HepG2 (cell line): Measurements from ENCODE around the gene MLST8. TPM values are rescaled to one million over a fixed set of nuclear protein-coding genes. Genes with fewer than 3 reads are reported as not detected.
A peak's percentile ranks its signal among the peaks of the same experiment; 100 is the strongest.

Source experiments
- ATF7-NPFF ChIP-seq: sonication (generic); formaldehyde crosslinking; IDR thresholded peaks from 2 replicates; pipeline ENCODE4 v1.8.1; 2023; ENCODE audit warnings: mild to moderate bottlenecking, low read depth, missing genetic modification reagents, moderate library complexity
- BHLHE40 ChIP-seq: IDR thresholded peaks from 2 replicates; pipeline ENCODE4 v1.6.1; 2011; ENCODE audit warnings: low read length, improper control_type of control experiment
- CCDC6 ChIP-seq: sonication (generic); formaldehyde crosslinking; IDR thresholded peaks from 2 replicates; pipeline ENCODE4 v1.8.1; 2022; ENCODE audit warnings: mild to moderate bottlenecking, missing genetic modification reagents, moderate library complexity
- CEBPG ChIP-seq: IDR thresholded peaks from 2 replicates; pipeline ENCODE4 v1.6.1; 2016
- DRAP1 ChIP-seq: IDR thresholded peaks from 2 replicates; pipeline ENCODE4 v1.6.1; 2016; ENCODE audit warnings: missing genetic modification reagents, missing compliant biosample characterization
- ELF4 ChIP-seq: sonication (generic); formaldehyde crosslinking; IDR thresholded peaks from 2 replicates; pipeline ENCODE4 v1.5.0; 2020; ENCODE audit warnings: missing genetic modification reagents, mild to moderate bottlenecking, moderate library complexity, borderline replicate concordance
- ISL2 ChIP-seq: sonication (generic); formaldehyde crosslinking; IDR thresholded peaks from 2 replicates; pipeline ENCODE4 v1.5.0; 2020; ENCODE audit warnings: missing genetic modification reagents
- KLF11 ChIP-seq: IDR thresholded peaks from 2 replicates; pipeline ENCODE4 v1.6.1; 2016; ENCODE audit warnings: missing compliant biosample characterization
- MAFK ChIP-seq, 2 experiments: IDR thresholded peaks in 1 of 2; conservative IDR thresholded peaks in 1 of 2; 2 replicates each; pipeline ENCODE4 v1.6.1; 2011; ENCODE audit warnings: improper control_type of control experiment in 2 of 2, low read length in 2 of 2
- MYC ChIP-seq: sonication (generic); formaldehyde crosslinking; IDR thresholded peaks from 2 replicates; pipeline ENCODE4 v1.9.0; 2021; ENCODE audit warnings: missing genetic modification reagents, borderline replicate concordance
- MYPOP ChIP-seq: sonication (generic); formaldehyde crosslinking; IDR thresholded peaks from 2 replicates; pipeline ENCODE4 v1.8.1; 2023; ENCODE audit warnings: mild to moderate bottlenecking, moderate library complexity, missing genetic modification reagents
- NAIF1 ChIP-seq: sonication (generic); formaldehyde crosslinking; IDR thresholded peaks from 2 replicates; pipeline ENCODE4 v1.5.0; 2020; ENCODE audit warnings: mild to moderate bottlenecking, missing genetic modification reagents, borderline replicate concordance
- NFE2 ChIP-seq: sonication (generic); formaldehyde crosslinking; IDR thresholded peaks from 2 replicates; pipeline ENCODE4 v1.4.0; 2020; ENCODE audit warnings: missing genetic modification reagents
- PAWR ChIP-seq: sonication (generic); formaldehyde crosslinking; IDR thresholded peaks from 2 replicates; pipeline ENCODE4 v1.4.0; 2020; ENCODE audit warnings: missing genetic modification reagents, mild to moderate bottlenecking, borderline replicate concordance
- PHB2 ChIP-seq: fragments of 450-650 bp; IDR thresholded peaks from 2 replicates; pipeline ENCODE4 v1.6.1; 2018; ENCODE audit not compliant: partially characterized antibody
- REPIN1 ChIP-seq: sonication (generic); formaldehyde crosslinking; IDR thresholded peaks from 2 replicates; pipeline ENCODE4 v1.8.0; 2022; ENCODE audit warnings: missing genetic modification reagents, low read depth, mild to moderate bottlenecking, borderline replicate concordance
- RNF219 ChIP-seq: sonication (generic); formaldehyde crosslinking; IDR thresholded peaks from 2 replicates; pipeline ENCODE4 v1.5.0; 2020; ENCODE audit warnings: mild to moderate bottlenecking, missing genetic modification reagents
- SRSF4 ChIP-seq: fragments of 200-400 bp; formaldehyde crosslinking; IDR thresholded peaks from one replicate; pipeline ENCODE4 v1.6.1; 2018; ENCODE audit warnings: mild to moderate bottlenecking, low read depth, low read length, moderate library complexity; ENCODE audit not compliant: poor library complexity, severe bottlenecking
- ZBTB46 ChIP-seq: sonication (generic); formaldehyde crosslinking; IDR thresholded peaks from 2 replicates; pipeline ENCODE4 v1.4.0; 2020; ENCODE audit warnings: mild to moderate bottlenecking, missing genetic modification reagents, borderline replicate concordance
- ZNF101 ChIP-seq: sonication (generic); formaldehyde crosslinking; IDR thresholded peaks from 2 replicates; pipeline ENCODE4 v1.4.0; 2020; ENCODE audit warnings: mild to moderate bottlenecking, low read depth, missing genetic modification reagents, borderline replicate concordance
- ZNF138 ChIP-seq: sonication (generic); formaldehyde crosslinking; IDR thresholded peaks from 2 replicates; pipeline ENCODE4 v1.5.0; 2020; ENCODE audit warnings: mild to moderate bottlenecking, low read depth, missing genetic modification reagents
- ZNF296 ChIP-seq: sonication (generic); formaldehyde crosslinking; conservative IDR thresholded peaks from 2 replicates; pipeline ENCODE4 v1.5.0; 2020; ENCODE audit warnings: mild to moderate bottlenecking, missing genetic modification reagents
- ZNF564 ChIP-seq: sonication (generic); formaldehyde crosslinking; IDR thresholded peaks from 2 replicates; pipeline ENCODE4 v1.8.1; 2023; ENCODE audit warnings: mild to moderate bottlenecking, missing genetic modification reagents
- ZNF619 ChIP-seq: sonication (generic); formaldehyde crosslinking; IDR thresholded peaks from 2 replicates; pipeline ENCODE4 v1.4.0; 2020; ENCODE audit warnings: mild to moderate bottlenecking, missing genetic modification reagents
- ZNF788 ChIP-seq: sonication (generic); formaldehyde crosslinking; IDR thresholded peaks from 2 replicates; pipeline ENCODE4 v1.5.0; 2020; ENCODE audit warnings: mild to moderate bottlenecking, missing genetic modification reagents, borderline replicate concordance
- ZNF850 ChIP-seq: sonication (generic); formaldehyde crosslinking; conservative IDR thresholded peaks from 2 replicates; pipeline ENCODE4 v1.9.0; 2021; ENCODE audit warnings: mild to moderate bottlenecking, missing genetic modification reagents
- ZSCAN30 ChIP-seq: sonication (generic); formaldehyde crosslinking; IDR thresholded peaks from 2 replicates; pipeline ENCODE4 v1.5.0; 2020; ENCODE audit warnings: mild to moderate bottlenecking, missing genetic modification reagents
- ZSCAN9 ChIP-seq: IDR thresholded peaks from 2 replicates; pipeline ENCODE4 v1.6.1; 2016; ENCODE audit warnings: borderline replicate concordance
- polyA plus RNA-seq, 8 experiments: library from polyadenylated mRNA; depleted of rRNA in 3 of 8; stranded (reverse) in 7 of 8; unstranded in 1 of 8; fragments of >200 nt; fragmentation: Illumina TruSeq in 4 of 8; extraction: Trizol in 4 of 8; gene quantifications; 2 replicates each; pipeline versions ENCODE4 v1.2.1 to v1.2.3, GENCODE V29; 2011 to 2016; ENCODE audit warnings: low read depth in 4 of 8, missing spikeins in 1 of 8, mixed read lengths in 1 of 8; ENCODE audit not compliant: insufficient read depth in 1 of 8
- total RNA-seq, 5 experiments: library from RNA; depleted of rRNA; stranded (reverse); fragments of >200 nt; fragmentation: Illumina TruSeq; extraction: Trizol; gene quantifications; 2 replicates each; pipeline ENCODE4 v1.2.3, GENCODE V29; 2016; ENCODE audit warnings: low read depth in 1 of 5

MLST8 gene
- total and polyA plus RNA-seq, 2 of the 13 experiments (the other 11 are each of a cell fraction or from before 2014, with no cell fraction given), result 30.8 to 72.7 TPM

GRCh38 chr16:2194852-2195321 lies 10.4 kb upstream of the MLST8 start (continued):
- TF ChIP-seq REPIN1 (CRISPR knock-in tag), result no peak
- TF ChIP-seq ZNF101 (CRISPR knock-in tag), result no peak
- no peak for TF ChIP-seq ZNF850 (CRISPR knock-in tag)
- TF ChIP-seq ZNF619, result no peak; the same call in 1 of the 2 replicates
- TF ChIP-seq CCDC6 (CRISPR knock-in tag), result no peak
- no peak for TF ChIP-seq RNF219 (CRISPR knock-in tag)
- TF ChIP-seq CEBPG (CRISPR knock-in tag), result no peak
- TF ChIP-seq ZNF296 (CRISPR knock-in tag), result no peak
- TF ChIP-seq ZSCAN30, result no peak
- no peak for TF ChIP-seq MYC (CRISPR knock-in tag)
- no peak for TF ChIP-seq PHB2
- TF ChIP-seq ELF4 (CRISPR knock-in tag), result no peak
- TF ChIP-seq ATF7-NPFF, result no peak
- no peak for TF ChIP-seq SRSF4
- TF ChIP-seq NAIF1 (CRISPR knock-in tag), result no peak
- no peak for TF ChIP-seq PAWR (CRISPR knock-in tag)
- TF ChIP-seq ZNF788 (CRISPR knock-in tag), result 0 out of 2 replicates have a peak, but pooled peaks have one; percentile 20
- no peak for TF ChIP-seq ZSCAN9 (CRISPR knock-in tag)
- no peak for TF ChIP-seq MYPOP (CRISPR knock-in tag)
- TF ChIP-seq BHLHE40, result no peak
- no peak for TF ChIP-seq ZNF564
- no peak for TF ChIP-seq ZNF138
- no peak for TF ChIP-seq DRAP1
- no peak for TF ChIP-seq ISL2 (CRISPR knock-in tag)
- no peak for TF ChIP-seq KLF11 (CRISPR knock-in tag)
- TF ChIP-seq NFE2 (CRISPR knock-in tag), result no peak
- TF ChIP-seq ZBTB46 (CRISPR knock-in tag), result no peak
- TF ChIP-seq MAFK (conservative IDR thresholded peaks at IDR 0.05 in 1 of 2, IDR thresholded peaks at IDR 0.05 in 1 of 2; ENCODE audit: low read length in 2 of 2), result no peak
